ENCODE measurements around the gene PPME1.

GRCh38 chr11:74235121-74235520 lies 64.0 kb downstream of the PPME1 start:
- TF ChIP-seq CTCF (IDR thresholded peaks at IDR 0.05) (no peak), POLR2AphosphoS5 (IDR thresholded peaks at IDR 0.05; ENCODE audit: low read depth, low read length) (no peak), TCF7L2 (IDR thresholded peaks at IDR 0.05; ENCODE audit: low read depth, low read length) (no peak)
